Myocyte (in vitro differentiated cells): ENCODE measurements around the gene DSC2. TPM values are rescaled to one million over a fixed set of nuclear protein-coding genes. Genes with fewer than 3 reads are reported as not detected.
"Not testable (repeated sequence)": the region's sequence is repeated elsewhere in the genome, so short reads cannot be mapped to it uniquely, and the experiment has no call there.

ENCODE experiments used
- DNase-seq: peaks from one replicate; pipeline ENCODE4 v3.0.0-alpha.2; 2012; ENCODE audit warnings: low read depth
- polyA plus RNA-seq: library from polyadenylated mRNA; unstranded; fragments of >200 nt; gene quantifications from one replicate; pipeline ENCODE4 v1.2.1, GENCODE V29; 2012; ENCODE audit warnings: missing spikeins
- total RNA-seq: library from RNA; depleted of rRNA; stranded (reverse); fragments of >200 nt; gene quantifications from 2 replicates; pipeline ENCODE4 v1.2.3, GENCODE V29; 2014

Gene DSC2
- not detected in 2 replicates for total RNA-seq
- polyA plus RNA-seq: not detected

DNA sequence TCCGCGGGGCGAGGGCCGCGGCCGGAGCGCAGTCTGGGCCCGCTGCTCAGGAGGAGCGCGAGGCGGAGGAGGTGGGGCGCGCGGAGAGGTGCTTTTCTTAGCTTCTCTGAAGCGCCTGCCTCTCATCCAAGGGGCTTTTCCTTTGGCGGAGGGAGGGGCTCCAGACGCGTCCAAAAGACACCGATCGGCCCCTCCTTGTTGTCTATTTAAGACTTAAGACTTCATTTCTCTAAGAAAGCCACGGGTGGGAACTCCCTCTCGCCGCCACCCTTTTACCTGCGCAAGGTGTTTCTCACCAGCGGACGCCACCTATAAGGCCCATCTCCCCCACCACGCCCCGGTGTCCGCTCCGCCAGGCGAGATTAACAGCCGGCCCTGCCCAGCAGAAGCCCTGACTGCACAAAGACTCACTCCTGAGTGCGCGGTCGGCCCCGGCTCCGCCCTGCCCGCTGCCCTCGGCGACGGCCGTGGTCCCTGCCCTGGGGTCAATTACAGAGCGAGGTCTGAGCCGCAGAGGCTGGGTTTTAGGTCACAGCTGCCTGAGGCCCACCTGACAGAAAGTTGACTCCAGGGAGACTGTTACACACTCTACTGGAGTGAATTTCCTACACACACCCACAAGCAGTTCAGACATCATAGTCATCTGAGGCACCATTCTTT, at the start of gene DSC2:
Gene DSC2, minus strand, starts transcription at position 397 of the 660 bp plus-strand sequence. CDS start 450 bp downstream, outside the sequence.
- DNase-seq: no peak

DNA sequence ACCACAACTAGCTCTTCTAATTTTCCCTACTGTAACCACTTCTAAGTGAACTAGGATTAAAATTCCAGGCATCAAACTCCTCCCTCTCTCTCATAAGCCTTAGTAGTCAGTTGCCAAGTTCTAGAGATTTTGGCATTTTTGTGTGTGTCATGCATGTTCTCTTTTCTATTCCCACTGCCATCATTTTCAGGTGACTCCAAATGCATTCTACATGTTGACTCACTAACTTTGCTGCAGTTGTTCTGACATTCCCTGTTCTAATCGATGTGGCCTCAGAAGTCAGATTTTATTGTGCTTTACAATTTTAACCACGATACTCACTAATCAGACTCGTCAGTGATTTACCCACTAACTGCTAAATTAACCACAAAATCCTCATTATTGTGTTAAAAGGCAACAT, 47.1 kb upstream of the DSC2 start:
- DNase-seq: no peak

DNA sequence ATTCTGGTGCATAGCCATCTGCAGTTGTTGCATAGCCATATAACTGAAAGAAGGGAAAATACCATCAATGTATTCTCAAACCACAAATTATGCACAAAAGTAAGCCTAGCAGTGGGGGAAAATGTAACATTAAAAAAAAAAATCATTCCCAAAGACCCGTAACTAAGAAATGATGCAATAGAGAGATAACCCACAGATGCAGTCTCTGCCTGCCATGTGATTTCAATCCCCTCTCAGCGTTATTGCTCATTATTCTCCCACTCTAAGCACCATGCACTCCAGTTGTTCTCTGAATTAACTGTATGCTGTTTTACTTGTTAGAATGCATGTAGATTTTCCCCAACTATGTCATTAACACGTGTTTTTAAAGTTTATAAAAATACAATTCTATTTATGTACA, 46.4 kb upstream of the DSC2 start:
- no peak for DNase-seq

DNA sequence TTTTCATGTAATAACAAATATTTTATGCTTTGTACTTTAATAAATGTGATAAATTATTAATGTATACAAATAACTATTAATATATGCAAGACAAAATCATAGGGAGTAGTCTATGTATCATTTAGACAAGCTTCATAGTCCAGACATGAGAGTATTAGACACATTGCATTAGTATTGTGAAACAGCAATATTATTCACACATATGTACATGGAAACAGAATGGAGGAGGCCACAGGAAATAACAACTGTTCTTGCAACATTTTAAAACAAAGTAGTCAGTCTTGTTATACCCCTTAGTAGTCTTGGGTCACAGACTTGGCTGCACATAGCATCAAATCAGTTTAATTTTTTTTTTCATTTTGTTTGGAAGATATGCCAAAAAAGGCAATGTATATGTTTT, 44.6 kb upstream of the DSC2 start:
- no peak for DNase-seq

DNA sequence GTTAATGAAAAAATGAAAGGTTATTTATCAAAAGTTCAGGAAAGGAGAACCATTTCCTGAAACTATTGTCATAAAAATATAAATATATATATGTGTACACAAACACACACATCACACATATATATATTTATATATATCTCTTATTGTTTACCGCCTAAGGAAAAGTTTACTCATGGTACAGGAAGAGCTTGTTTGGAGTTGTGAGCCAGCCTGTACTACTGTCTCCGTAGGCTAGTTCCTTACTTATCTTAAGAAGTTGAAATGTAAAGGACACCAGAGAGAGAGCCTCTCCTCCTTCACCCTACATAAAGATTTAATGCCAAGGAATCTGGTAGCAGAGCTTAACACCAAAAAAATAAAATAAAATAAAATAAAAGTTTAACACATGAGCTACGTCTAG, 40.8 kb upstream of the DSC2 start:
- no peak for DNase-seq

DNA sequence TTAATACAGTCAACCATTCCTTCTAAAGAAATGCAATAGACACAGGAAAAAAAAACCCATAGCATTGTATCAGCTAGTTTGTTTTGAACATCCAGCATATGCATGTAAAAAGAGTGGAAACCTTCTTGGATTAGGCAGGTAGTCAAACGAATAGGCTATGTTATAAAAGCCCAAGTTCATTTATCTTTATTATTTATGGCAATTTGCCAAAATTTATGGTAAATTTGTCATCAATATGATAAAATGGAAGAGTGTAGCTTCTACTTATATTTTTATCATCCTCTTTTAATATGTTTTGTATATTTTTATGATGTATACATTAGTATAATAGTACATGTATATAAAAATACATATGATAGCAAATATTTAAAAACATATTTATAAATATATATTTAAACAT, 36.5 kb upstream of the DSC2 start:
- DNase-seq: no peak

DNA sequence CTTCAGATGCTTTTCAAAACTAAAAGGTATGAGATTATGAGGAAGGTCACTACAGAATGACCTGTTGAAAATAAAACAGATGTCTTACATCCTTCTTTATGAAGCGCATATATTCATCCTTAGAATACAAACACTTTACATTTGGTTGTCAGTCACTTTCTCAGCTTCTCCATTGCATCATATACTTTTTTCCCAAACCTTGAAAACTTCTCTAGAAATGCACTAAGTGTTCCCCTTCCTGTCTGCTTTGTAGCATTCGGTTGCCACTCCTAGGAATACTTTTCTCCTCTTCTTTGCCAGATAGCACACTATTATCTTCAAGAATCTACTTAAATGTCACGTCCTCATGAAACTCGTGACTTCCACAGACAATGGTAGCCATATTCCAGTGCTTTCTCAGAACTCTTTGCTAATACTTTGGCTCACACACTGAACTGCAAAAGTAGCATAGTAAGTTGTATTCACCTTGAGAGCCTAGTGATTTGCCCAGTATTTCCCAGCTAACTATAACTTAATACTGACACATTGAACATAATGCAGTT, 32.8 kb upstream of the DSC2 start:
- no peak for DNase-seq

DNA sequence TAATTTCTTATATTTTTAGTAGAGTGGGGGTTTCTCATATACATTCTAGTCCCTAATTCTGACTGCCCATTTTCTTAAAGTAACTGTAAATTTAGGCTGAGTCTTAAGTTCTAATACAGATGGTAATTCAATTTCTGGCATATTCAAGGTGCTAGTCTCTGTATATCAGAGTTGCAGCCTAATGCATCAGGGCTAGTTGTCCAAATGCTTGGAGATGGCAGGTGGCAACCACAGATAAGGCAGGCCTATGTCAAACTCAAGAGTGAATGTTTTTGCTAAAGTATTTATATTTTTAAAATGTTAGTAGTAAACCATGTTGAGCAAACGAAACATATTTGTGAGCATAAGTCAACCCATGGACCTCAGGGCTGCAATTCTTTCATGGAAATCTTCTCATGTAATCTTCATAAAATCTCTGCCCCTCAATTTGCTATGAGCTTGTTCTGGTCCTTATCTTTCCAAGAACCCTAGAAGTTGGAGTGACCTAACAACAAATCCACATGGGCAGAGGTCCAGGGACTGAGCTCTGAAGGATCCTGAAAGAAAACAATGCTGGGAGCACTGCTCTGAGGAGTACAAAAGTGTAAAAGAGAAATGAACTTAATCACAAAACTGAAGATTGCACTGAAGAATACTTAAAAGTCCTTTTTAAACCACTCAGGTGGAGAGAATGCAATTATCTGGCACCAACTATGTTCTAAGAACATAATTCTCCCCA, 27.3 kb upstream of the DSC2 start:
- no peak for DNase-seq

DNA sequence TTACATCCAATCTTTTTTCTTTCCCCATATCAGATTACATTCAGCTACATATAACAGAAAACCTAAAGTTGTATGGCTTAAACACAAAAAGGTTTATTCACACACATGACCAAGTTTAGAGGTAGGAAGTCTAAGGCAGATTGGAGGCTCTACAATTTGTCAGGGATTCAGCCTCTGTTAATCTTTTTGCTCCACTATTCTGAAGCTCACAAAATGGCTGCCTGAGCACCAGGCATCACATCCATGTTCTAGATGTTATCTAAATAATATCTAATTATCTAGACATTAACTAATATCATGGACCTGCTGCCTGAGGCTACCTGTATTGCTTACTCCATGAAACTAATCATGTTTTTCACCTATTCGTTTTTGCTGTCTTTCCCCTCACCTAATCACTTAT, 23.7 kb upstream of the DSC2 start:
- DNase-seq: no peak

DNA sequence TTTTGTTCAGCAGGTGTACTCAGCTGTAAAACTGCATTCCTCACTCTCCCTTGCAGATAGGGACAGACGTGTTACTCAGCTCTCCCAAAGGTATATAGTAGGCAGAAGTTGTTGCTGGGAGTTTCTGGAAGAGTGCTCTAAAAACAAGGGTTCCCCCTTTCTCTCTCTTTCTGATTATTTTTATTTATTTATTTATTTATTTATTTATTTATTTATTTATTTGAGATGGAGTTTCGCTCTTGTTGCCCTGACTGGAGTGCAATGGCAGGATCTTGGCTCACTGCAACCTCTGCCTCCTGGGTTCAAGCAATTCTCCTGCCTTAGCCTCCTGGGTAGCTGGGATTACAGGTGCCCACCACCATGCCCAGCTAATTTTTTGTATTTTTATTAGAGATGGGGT, 20.9 kb upstream of the DSC2 start:
- DNase-seq: not testable (repeated sequence)

DNA sequence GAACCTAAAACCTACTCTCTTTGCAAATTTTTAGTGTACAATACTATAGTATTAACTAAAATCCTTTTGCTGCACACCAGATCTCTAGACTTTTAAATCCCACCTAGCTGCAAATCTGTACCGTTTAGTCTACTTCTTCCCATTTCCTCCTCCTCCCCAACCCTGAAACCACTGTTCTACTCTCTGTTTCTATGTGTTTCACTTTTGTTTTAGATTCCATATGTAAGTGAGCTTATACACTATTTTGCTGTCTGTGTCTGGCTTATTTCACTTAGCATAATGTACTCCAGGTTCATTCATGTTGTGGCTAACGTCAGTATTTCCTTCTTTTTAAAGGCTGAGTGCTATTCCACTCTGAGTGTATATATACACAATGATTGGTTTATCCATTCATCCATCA, 18.4 kb upstream of the DSC2 start:
- DNase-seq: no peak

DNA sequence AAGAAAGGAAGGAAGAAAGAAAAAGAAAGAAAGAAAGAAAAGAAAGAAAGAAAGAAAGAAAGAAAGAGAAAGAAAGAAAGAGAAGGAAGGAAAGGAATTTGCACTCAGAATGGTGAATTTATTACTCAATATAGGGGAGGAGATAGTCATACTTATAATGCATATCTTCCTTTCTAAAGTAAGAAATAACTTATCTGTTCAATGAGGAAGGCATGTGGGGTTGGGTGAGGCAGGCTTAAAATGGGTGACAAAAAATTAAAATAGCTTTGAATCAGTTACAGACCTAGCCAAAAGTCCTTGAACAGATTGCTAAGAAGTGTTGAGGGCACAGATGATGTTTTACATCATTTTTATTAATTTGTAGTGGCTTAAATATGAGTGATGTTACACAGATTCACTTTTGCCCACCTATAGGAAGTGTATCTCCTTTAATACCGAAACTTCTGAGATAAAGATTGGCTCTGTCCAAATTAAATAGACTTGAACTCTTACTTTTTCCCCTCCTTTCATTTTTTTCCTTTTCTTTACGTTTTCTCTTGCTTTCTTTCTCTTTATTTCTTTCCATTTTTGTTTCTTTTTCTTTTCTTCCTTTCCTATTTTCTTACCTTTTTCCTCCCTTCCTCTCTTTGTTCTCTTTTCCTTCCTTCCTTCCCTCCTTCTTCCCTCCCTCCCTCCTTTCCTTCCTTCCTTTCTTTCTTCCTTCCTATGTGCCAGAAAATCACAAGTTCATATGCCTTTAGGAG, 14.8 kb upstream of the DSC2 start:
- DNase-seq: no peak

DNA sequence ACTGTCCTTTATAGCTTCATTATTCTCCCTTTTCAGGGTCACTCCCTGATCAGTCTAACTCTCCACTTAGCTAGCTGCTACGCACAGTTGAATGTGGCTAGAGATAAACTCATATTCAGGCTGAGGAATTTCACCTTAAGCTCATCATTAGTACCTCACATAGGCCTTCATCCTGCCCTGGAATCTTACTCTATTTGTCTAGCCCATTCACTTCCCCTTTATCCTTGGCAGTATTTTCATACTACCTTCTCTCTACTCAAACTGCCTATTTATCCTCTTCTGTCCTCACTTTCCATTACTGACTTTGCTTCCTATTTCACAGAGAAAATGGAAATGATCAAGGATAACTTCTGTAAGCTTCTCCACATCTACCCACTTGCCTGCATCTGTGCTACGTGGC, 10.6 kb upstream of the DSC2 start:
- DNase-seq: no peak

DNA sequence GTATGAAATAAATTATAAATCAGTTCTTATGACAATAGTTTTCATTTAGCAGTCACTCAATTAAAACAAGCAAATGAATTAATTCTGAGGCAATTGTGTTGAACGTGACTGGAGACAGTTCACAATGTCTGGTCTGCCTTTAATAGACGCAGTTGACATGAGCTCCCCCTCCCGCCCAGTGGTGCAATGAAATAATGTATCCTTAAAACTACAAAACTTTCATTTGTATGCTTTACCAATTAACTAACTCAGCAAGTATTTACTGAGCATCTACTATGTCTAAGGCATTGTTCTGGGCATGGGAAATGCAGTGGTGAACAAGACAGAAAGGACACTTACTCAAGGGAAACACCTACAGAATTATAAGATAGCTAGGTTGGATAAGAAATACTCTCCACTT, 3.5 kb upstream of the DSC2 start:
- no peak for DNase-seq

DNA sequence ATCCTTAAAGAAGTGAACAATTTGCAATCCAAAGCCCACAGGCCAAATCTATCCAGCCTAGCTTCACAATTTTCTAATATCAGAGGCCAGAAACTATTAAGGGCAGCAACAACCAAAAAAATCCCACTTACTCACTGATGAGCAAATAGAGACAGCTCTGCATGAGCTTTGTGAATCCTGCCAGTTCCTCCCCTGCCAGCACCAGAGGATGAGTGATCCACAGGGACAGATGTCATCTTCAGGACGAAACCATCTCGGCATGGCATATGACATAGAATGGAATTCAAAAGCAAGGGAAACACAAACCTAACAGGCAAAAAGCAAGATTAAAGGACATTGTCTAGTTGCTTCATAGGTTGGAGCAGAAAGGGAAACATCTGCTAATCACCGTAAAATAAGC, 2.2 kb upstream of the DSC2 start:
- DNase-seq: no peak

DNA sequence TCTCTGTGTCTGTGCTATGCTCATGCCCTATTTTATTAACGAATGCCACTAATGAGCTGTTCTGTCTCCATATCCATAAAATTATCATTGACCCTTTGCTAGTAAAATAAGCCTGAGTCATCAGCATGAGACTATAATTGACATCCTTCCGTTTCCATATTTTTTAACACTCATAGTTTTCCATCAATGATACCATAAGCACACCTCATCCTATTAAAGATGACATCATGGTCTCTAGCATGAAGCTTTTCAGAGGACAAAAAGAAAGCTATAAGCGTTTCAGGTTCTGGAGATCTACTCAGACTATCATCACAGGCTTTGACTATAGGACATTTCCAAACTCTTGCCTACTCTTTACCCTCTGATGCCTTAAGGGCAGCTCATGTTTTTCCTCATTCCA, 1.2 kb upstream of the DSC2 start:
- DNase-seq: no peak

DNA sequence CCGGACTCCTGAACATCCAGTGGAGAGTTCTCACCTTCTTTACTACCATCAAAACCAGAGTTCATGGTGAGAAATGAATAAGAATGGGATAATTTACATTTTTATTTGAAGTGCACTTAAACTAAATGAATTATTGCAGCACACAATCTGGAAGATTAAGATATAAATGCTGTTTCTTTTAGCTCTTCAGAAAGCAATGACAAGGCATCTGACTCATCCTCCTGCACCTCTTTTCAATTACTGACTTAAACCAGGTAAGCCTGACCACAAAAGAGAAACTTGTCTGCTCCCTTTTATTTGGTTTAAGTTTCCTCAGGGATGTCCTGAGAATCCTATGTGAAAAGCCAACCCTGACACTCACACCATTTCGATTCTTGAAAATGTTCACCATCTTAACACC, 720 bp upstream of the DSC2 start:
- DNase-seq: no peak

DNA sequence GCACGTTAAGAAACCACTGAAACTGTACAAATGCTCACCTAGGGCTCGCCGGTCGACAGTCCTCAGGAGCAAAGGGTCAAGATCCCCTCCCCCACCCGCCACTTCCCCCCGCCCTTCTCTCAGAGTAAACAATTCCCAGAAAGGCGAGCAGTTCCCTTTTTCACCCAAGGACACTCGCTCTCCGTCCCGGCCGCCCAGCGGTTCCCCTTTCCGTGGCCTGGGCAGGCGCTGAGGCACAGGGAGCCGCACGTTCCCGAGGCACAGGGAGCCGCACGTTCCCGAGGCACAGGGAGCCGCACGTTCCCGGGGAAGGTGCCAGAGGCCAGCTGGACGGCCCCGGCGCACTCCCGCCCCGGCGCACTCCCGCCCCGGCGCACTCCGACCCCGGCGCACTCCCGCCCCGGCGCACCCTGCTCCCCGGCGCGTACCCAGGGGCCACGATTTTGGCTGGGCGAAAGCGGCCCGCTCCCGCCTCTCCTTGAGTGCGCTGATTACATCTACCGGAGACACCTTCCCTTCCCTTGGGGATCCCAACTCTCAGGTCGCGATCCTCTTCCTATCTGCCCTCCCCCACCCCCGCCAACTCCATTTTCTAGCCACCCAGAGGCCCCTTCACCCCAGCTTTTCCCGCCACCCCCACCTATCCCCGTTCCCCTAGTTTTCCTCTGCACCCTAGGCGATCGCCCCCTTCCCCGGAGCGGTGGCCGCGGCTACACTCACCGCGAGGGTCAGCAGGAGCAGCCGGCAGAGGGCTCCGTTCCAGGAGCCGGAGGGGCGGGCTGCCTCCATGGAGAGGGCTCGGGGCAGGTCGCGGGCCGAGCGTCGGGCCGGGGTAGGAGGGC, 817 bp downstream of the DSC2 start:
- no peak for DNase-seq

DNA sequence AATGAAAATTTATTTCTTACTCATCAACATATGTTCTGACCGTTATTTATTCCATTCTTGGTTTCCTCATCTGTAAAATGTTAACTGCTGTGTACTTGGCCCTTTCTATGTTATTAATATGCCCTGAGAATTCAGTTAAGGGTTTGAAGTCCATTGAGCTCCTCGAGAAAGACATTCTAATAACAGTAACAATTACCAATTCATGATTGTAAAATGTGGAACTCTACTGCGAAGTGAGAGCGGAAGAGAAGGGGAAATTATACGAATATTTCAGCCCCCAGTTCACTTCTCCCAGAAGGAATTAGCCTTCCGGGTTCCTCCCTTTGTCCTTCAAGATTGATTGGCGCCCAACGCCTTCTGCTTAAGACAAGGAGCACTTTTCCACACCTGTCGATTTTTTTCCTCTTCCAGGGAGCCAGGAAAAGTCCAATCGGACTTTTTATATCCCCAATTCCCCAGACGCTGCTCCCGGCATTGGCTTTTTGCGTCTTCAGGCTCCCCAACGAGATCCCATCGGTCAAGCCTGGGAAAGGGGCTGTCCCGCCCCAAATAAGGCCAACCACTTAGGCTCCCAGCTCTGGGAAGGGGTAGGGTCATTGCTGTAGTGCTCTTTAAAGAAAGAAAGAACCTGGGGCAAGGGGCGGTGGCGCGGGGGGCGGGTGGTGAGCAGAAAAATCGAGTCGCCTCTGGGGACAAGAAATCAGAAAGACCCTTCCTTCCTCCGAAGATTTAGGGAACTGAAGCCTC, 1.6 kb downstream of the DSC2 start:
- no peak for DNase-seq

DNA sequence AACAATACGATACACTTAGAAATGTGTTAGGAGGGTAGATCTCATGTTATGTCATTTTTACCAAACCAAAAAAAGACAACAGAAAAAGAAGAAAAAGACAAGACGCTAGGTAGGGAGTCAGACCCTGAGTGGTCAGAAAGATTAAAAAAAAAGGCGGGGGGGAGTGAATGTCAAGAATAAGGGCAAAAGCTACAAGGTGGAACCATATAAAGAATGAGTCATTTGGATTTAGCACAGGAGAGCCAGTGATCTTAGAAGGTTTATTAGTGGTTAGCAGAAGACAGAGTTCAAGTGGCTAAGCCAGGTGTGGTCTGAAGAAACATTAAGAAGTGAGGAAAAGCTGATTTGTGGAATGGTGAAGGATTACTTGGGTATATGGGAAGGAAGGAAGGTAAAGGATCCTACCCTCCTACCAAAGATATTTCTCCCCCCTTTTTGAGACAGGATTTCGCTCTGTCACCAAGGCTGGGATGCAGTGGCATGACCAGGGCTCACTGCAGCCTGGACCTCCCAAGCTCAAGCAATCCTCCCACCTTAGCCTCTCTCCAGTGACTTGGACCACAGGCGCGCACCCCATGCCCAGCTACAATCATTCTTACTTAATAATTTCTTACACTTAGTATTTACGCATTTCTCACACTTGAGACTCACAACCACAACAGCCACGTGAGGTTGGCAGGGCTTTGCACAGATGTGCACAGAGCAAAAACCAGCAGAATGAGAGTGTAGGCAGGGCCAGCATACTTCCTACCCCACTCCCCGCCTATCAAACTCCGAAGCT, 2.6 kb downstream of the DSC2 start:
- DNase-seq: no peak
